ENCODE results near the gene CKS1B.
A peak's percentile ranks its signal among the peaks of the same experiment; 100 is the strongest.

The CKS1B gene

GRCh38 chr1:154945962-154946850, 28.3 kb upstream of the CKS1B start:
- DNase-seq = no peak

- DNase-seq = no peak
These were observed 26.4 kb upstream of the CKS1B start for GRCh38 chr1:154948079-154948478.

- DNase-seq = no peak
These were observed 22.4 kb upstream of the CKS1B start for GRCh38 chr1:154951901-154952657.

- DNase-seq = no peak
These were observed 21.8 kb upstream of the CKS1B start for GRCh38 chr1:154952664-154953063.

GRCh38 chr1:154953611-154954038, 20.9 kb upstream of the CKS1B start:
- no peak for DNase-seq

- DNase-seq = no peak
These were observed 19.9 kb upstream of the CKS1B start for GRCh38 chr1:154954541-154954940.

- DNase-seq = peak in 1 of 2 experiments; percentile 29
These were observed 19.3 kb upstream of the CKS1B start for GRCh38 chr1:154955039-154955717.

- peak; percentile 88 to 90 for DNase-seq
These were observed 18.6 kb upstream of the CKS1B start, which contains the start of gene PBXIP1 for GRCh38 chr1:154955718-154956543. PBXIP1 (minus strand) TSS chr1:154956099; CDS start chr1:154953721, 2,378 bp downstream.

- DNase-seq = no peak
These were observed 17.9 kb upstream of the CKS1B start for GRCh38 chr1:154956544-154956941.

GRCh38 chr1:154957091-154957657, 17.3 kb upstream of the CKS1B start:
- DNase-seq = no peak

GRCh38 chr1:154958036-154958435, 16.4 kb upstream of the CKS1B start:
- no peak for DNase-seq

GRCh38 chr1:154958681-154959425, 15.6 kb upstream of the CKS1B start:
- no peak for DNase-seq

- DNase-seq = no peak
These were observed 15.1 kb upstream of the CKS1B start for GRCh38 chr1:154959426-154959780.

- no peak for DNase-seq
These were observed 13.9 kb upstream of the CKS1B start for GRCh38 chr1:154960446-154961136.

GRCh38 chr1:154961207-154962155, 13.0 kb upstream of the CKS1B start, which contains the start of gene PYGO2:
PYGO2 (minus strand) TSS chr1:154961782; CDS start chr1:154961576, 206 bp downstream.
- peak; percentile 69 to 78 for DNase-seq

GRCh38 chr1:154962156-154962749, 12.2 kb upstream of the CKS1B start:
- DNase-seq = no peak

- DNase-seq = no peak
These were observed 11.6 kb upstream of the CKS1B start for GRCh38 chr1:154962795-154963330.

GRCh38 chr1:154963643-154964042, 10.8 kb upstream of the CKS1B start:
- DNase-seq = no peak

- no peak for DNase-seq
These were observed 10.1 kb upstream of the CKS1B start for GRCh38 chr1:154964359-154964758.

Data from NCI-H446 (cell line).